ENCODE data around the gene DOCK9.

DOCK9 gene

DNA sequence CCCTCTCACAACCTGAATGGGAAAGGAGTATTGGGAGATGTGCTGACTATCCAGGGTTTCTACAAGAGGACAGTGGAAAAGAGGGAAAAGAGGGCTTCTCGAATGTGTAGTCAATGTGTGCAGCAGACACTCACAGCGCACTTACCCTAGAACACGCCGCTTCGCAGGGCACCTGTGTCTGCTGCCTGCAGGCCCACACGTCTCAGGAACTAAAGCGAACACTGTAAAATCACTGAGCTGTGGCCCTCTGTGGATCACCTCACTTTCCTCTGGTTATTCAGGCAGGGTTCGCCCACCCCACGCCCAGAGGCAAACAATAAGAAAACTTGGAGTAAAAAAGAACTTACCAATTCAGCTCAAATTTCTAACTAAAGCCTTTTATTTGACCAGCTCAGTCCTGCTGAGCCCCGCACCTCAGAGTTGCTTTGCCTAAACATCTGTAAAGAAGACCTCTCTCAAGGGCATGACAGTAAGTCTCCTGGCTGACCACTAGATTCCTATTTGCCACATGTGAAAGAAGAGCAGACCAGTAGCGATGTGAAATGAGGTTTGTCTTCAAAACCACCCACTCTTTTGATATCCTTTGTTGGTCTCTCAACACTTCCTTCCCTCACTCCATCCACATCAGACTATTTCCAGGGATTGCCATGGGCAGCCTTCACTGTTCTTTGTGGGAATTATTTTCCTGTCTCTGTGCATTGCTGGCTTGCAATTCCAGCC is 19.3 kb upstream of the DOCK9 start:
- no peak for DNase-seq

- DNase-seq = no peak
Measured at GRCh38 chr13:98996046-98996445, 18.2 kb upstream of the DOCK9 start.

GRCh38 chr13:98994896-98995295 is 17.0 kb upstream of the DOCK9 start:
- DNase-seq = no peak

DNA sequence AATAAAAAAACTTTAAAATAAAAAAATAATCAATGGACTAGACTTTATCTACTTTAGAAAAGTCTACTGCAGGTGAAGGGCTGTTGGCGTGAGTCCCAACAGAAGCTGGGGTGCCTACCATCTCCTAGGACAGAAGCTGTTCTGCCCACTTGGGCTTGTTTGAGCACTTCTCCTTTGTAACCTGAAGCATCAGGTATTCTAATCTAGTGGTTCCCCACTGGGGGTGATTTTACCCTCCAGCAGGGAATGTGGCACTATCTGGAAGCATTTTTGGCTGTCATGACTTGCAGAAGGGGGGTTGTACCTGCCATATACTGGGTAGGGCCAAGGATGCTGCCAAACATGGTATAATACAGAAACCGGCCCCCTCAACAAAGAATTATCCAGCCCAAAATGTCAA is 16.2 kb upstream of the DOCK9 start:
- DNase-seq = no peak

DNA sequence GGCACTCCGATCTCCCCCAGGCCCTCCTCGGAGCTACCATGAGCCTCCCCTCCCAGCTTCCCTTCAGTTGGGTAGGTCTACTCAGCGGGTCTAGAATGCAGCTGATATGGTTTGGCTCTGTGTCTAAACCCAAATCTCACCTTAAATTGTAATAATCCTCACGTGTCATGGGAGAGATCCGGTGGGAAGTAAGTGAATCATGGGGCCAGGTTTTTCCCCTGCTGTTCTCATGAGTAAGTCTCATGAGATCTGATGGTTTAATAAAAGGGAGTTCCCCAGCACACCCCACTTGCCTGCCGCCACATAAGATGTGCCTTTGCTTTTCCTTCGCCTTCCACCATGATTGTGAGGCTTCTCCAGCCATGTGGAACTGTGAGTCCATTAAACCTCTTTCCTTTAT is 14.5 kb upstream of the DOCK9 start:
- no peak for DNase-seq

DNA sequence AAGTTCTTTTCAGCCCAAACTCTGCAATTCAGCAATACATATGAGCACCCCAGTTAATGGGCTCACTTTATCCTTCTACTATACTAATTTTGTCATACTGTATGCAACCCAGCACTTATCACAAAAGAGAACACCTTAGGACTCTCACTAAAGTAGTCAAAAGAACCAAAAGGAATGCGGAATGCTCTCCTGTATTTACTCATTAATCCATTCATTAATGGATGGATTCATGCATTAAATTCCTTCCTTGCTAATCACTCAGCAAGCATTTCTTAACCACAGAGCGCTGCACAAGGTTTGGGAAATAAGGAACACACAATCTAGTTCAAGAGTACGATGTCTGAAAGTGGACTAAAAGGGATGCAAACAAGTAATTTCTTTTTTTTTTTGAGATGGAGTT is 12.8 kb upstream of the DOCK9 start:
- no peak for DNase-seq

- DNase-seq = no peak
Measured at GRCh38 chr13:98989469-98990235, 11.8 kb upstream of the DOCK9 start.

GRCh38 chr13:98988780-98989179 is 10.9 kb upstream of the DOCK9 start:
- DNase-seq = no peak

DNA sequence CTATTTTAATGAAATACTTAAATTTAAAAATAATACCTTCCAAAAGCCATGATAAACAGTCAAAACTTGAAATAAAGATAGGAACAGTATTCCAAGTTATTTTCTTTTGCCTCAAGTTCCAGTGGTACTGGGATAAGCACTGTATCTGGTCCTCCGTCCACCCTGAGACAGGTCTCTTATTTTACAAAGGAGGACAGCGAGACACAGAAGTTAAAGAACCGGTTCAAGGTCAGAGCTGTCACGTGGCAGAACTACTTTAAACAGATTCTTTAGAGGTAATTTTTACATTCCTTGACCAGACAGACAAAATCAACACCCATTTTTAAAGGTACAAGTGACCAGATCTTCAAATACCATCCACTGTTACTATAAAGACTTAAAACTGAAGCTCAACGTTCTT is 10.4 kb upstream of the DOCK9 start:
- DNase-seq = no peak

DNA sequence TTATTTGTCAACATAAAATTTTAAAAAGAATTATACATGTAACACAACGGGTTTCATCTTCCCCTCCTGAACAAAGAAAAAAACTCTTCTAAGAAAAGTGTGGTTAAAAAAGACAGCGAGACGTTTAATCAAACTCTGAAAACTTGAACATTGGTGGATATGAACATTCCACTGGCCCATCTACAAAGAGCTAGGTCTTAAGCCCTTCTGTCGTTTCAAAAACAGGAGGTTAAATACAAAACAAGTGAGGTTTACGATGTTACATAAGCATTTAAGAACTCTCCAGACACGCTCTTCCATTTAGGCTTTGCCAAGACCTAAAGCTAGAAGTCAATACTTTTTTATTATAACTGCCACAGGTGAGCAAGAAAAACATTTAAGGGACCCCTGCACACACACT is 9.4 kb upstream of the DOCK9 start:
- no peak for DNase-seq

GRCh38 chr13:98986226-98986846 is 8.5 kb upstream of the DOCK9 start:
- no peak for DNase-seq

DNA sequence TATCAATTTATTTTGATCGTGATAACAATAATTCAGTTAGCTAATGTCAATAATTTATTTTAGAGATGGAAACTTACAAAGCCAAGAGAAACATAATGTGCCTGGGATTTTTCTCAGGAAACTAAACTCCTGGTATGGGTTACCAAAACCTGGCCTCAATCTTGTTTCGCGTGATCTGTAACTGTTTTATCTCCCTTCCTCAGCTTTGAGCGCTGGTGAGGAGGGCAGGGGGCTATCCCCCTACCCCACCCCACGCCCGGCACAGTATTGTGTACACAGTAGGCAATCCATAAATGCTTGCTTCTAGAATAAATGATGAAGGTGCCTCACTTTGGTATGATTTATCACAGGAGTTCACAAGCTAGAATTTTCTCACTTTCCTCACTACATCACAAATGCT is 7.7 kb upstream of the DOCK9 start:
- DNase-seq = no peak

GRCh38 chr13:98984983-98985382 is 7.1 kb upstream of the DOCK9 start:
- DNase-seq = no peak

- no peak for DNase-seq
Measured at GRCh38 chr13:98984118-98984517, 6.3 kb upstream of the DOCK9 start.

DNA sequence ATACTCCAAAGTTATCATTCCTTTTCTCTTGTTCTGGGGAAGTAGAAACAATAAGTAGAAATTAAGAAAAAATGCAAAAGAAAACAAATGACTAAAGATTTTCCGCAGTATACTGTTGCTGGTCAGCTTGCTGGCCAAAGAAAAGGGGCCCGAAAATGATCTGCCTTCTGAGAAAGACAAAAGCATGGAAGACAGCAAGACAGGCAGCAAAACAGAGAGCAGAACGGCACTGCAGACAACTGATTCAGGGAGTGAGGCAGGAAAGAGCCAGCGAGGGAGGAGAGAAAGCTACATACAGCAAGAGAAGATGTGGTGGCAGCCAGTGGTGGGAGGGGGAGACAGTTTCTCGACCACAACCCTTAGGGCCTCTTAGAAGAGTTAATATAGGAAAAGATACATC is 5.3 kb upstream of the DOCK9 start:
- DNase-seq = no peak

GRCh38 chr13:98981369-98982080 is 3.7 kb upstream of the DOCK9 start:
- DNase-seq = no peak

GRCh38 chr13:98979012-98979660 is 1.3 kb upstream of the DOCK9 start:
- DNase-seq = no peak

DNA sequence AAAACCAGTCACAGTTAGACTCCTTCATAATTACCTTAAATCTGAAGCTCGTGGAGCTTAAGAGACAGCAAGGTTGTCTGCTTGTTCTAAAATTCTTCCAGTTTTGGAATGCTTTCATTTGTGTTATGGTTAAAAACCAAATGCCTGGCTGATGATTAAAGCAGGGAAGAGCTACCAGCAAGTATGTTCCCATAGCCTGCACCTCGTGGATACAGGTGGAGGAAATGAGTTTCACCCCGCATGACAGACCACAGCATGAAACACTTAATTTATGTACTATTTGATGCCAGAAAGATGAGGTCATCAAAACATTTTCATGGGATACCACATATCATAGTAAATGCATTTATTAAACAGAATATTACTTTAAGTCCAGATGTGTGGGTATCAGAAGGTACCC is 416 bp upstream of the DOCK9 start:
- no peak for DNase-seq

- no peak for DNase-seq
Measured at GRCh38 chr13:98976941-98977340, 923 bp downstream of the DOCK9 start.

DNA sequence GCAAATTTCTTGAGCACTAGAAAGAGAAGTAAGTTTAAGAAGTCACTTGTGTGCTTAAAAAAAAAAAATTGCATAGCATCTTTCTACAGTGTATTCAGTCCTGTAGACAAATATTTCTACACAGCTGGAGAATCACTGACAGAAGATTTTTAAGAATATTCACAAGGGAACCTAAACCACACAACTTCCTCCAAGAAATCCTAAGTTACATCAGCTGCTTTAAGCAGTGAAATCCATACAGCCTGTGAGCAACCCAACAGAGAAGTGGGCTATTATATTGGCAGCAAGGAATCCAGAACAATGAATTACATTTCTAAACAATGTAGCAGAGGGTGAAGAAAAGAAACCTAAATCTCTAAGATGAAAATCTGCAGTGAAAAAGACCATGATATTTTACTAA is 1.5 kb downstream of the DOCK9 start:
- no peak for DNase-seq

GRCh38 chr13:98975822-98976261 is 2.0 kb downstream of the DOCK9 start:
- DNase-seq = no peak

DNA sequence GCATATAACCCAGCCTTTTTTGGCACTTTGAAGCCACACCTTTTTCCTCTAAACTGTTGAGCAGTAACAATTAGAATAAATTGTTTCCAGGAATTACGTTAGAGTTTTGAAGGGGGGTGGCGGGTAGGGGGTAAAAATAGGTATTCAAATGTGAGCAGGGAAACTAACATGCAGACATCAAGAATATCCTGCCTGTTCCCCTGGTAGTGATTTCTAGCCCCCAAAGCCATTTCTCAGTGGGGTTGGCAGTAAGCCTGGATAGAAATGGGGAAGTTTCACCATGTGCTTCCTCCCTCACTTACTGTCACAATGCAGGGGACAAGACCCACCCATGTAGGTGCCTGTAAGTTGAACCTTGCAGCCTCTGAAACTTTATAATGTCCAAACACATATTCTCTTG is 3.8 kb downstream of the DOCK9 start:
- no peak for DNase-seq

DNA sequence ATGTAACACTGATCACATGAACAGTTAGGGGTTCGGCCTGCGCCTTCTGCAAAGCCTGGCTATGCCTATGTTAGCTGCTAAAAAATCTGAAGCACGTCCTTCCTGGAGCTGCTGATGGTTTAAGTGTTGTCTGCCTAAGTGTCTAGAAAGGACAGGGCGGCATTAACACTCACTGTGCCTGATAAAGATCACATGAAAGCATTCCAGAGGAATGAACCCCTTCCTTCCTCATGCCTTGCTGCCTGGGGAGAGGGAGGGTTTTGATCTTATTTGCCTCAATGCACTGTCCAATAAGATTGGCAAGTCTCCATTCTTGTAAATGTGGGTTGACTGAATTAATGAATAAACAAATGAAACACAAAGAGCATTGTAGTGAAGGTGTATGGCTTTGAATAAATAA is 5.2 kb downstream of the DOCK9 start:
- DNase-seq = no peak

Measured in NCI-H524 (cell line).